CD4-positive, alpha-beta T cell treated with Interleukin-4 for 1 hour (primary cell): ENCODE data around the gene PCDH15.

Source experiments
- DNase-seq, 2 donors: peaks; one replicate each; pipeline ENCODE4 v3.0.0-alpha.2; 2020 to 2022

Gene PCDH15

GRCh38 chr10:53836638-53837037 lies 964.4 kb downstream of the PCDH15 start:
- DNase-seq: no peak

GRCh38 chr10:53833908-53834307 lies 967.1 kb downstream of the PCDH15 start:
- no peak for DNase-seq

GRCh38 chr10:53827261-53827660 lies 973.8 kb downstream of the PCDH15 start:
- DNase-seq: no peak

GRCh38 chr10:53808677-53809372 lies 992.2 kb downstream of the PCDH15 start:
- no peak for DNase-seq

GRCh38 chr10:53786236-53786900 lies 1014.7 kb downstream of the PCDH15 start:
- no peak for DNase-seq

- no peak for DNase-seq
Observed at GRCh38 chr10:53771701-53772100, 1029.3 kb downstream of the PCDH15 start.

- DNase-seq: no peak
Observed at GRCh38 chr10:53770903-53771302, 1030.1 kb downstream of the PCDH15 start.

- DNase-seq: no peak
Observed at GRCh38 chr10:53765311-53765710, 1035.7 kb downstream of the PCDH15 start.

- DNase-seq: no peak
Observed at GRCh38 chr10:53754596-53755250, 1046.3 kb downstream of the PCDH15 start.
